Sigmoid colon (tissue), 7 donors: ENCODE data around the gene CFAP97D1. TPM values are rescaled to one million over a fixed set of nuclear protein-coding genes. Genes with fewer than 3 reads are reported as not detected.

Source experiments
- DNase-seq: peaks from one replicate; pipeline ENCODE4 v3.0.0-alpha.2; 2019
- H3K27ac ChIP-seq, 4 donors: fragments of 200-600 bp; sonication (generic); one replicate each; pipeline ENCODE4 v1.5.1; 2016 to 2019; ENCODE audit warnings: mild to moderate bottlenecking in 1 of 4
- H3K27me3 ChIP-seq, 3 donors: fragments of 200-600 bp; sonication (generic); one replicate each; pipeline ENCODE4 v1.5.1; 2019; ENCODE audit warnings: mild to moderate bottlenecking in 1 of 3
- H3K36me3 ChIP-seq, 4 donors: fragments of 200-600 bp; sonication (generic); one replicate each; pipeline ENCODE4 v1.5.1; 2016 to 2019
- H3K4me1 ChIP-seq, 4 donors: fragments of 200-600 bp; sonication (generic); one replicate each; pipeline ENCODE4 v1.5.1; 2017 to 2019
- H3K4me3 ChIP-seq, 4 donors: fragments of 200-600 bp; sonication (generic); one replicate each; pipeline ENCODE4 v1.5.1; 2017 to 2019; ENCODE audit warnings: mild to moderate bottlenecking in 2 of 4, moderate library complexity in 1 of 4
- H3K9me3 ChIP-seq, 4 donors: fragments of 200-600 bp in 3 of 4; sonication (generic) in 3 of 4; one replicate each; pipeline versions ENCODE4 v1.5.1 to v1.6.1; 2013 to 2019
- EP300 ChIP-seq, 4 donors: sonication (generic); formaldehyde crosslinking; IDR thresholded peaks; one replicate each; pipeline ENCODE4 v1.6.1; 2017; ENCODE audit warnings: antibody characterized with exemption in 4 of 4
- POLR2A ChIP-seq, 2 donors: fragments of 450-650 bp; IDR thresholded peaks; one replicate each; pipeline ENCODE4 v1.6.1; 2016; ENCODE audit warnings: antibody characterized with exemption in 2 of 2, mild to moderate bottlenecking in 2 of 2, moderate library complexity in 2 of 2
- POLR2AphosphoS5 ChIP-seq, 4 donors: sonication (generic); formaldehyde crosslinking; IDR thresholded peaks; one replicate each; pipeline ENCODE4 v1.6.1; 2017; ENCODE audit warnings: antibody characterized with exemption in 4 of 4
- WGBS, 2 donors: extraction: QIAGEN DNeasy Blood & Tissue Kit; methylation state at CpG; one replicate each; pipeline ENCODE4 v1.1.7; 2013; 5-methylcytosine and 5-hydroxymethylcytosine counted together
- intact Hi-C: fragments of 100-400 bp; cut with DNase I; formaldehyde crosslinking; loops from one replicate; pipeline ENCODE4 v1.15.1; 2023
- polyA plus RNA-seq, 3 donors: library from polyadenylated mRNA; stranded (reverse); fragments of 200-250 nt; gene quantifications; one replicate each; pipeline ENCODE4 v1.2.3, GENCODE V29; 2013
- total RNA-seq, 4 donors: library from RNA; depleted of rRNA; stranded (reverse); fragments of >200 nt; gene quantifications; one replicate each; pipeline ENCODE4 v1.1.0, GENCODE V29; 2016
- TF ChIP-seq, protein P1 (sequence below), 4 experiments: fragments of 450-650 bp in 3 of 4; fragments of 200-600 bp in 1 of 4; IDR thresholded peaks; one replicate each; pipeline ENCODE4 v1.5.1; 2016 to 2019; ENCODE audit warnings: antibody characterized with exemption in 4 of 4, mild to moderate bottlenecking in 3 of 4, moderate library complexity in 2 of 4
- donor health status: healthy with polysubstance abuse.
- donor health status: Bipolar disorder and iron deficiency.
- donor health status: healthy.

The CFAP97D1 gene
- total and polyA plus RNA-seq, 7 donors, result not detected

DNA sequence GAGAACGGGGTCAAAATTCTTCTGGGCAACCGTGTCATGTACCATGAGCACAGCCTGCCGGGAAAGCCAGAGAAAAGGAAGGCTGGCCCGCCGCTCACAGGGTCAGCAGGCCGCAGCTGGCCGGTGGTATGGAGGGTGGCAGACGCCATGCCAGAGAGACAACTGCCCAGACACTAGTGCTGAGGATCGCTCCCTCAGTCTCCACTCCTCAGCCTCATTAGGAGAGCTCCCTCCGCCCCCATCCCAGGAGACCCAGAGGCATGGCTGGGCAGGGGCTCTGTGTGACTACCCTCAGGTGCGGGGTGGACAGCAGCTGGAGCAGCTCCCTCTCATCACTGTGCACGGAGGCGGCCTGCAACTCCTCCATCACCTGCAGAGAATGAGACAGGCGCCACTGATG lies 49.5 kb downstream of the CFAP97D1 start:
- WGBS, 2 donors, result 95% methylated on average over 14 of the region's 14 CpGs
- Histone ChIP-seq H3K27me3 (no peaks in the 10 kb centered on the region), H3K4me1 (peaks cover 0 to 23% (median 18%) of the 10 kb centered on the region in 4 donors), H3K27ac (no peak overlapping the region), H3K4me3 (no peak overlapping the region), H3K36me3 (peaks cover 0 to 52% (median 10%) of the 10 kb centered on the region in 4 donors), H3K9me3 (no peaks in the 10 kb centered on the region)
- no peak for DNase-seq
- intact Hi-C loops, result loop anchor here (5.0 kb wide), 1 partner anchor 52 kb away; the partner anchor contains the start of gene DUSP3
- TF ChIP-seq POLR2AphosphoS5 (IDR thresholded peaks at IDR 0.05), result no peak
- TF ChIP-seq, protein P1, sequence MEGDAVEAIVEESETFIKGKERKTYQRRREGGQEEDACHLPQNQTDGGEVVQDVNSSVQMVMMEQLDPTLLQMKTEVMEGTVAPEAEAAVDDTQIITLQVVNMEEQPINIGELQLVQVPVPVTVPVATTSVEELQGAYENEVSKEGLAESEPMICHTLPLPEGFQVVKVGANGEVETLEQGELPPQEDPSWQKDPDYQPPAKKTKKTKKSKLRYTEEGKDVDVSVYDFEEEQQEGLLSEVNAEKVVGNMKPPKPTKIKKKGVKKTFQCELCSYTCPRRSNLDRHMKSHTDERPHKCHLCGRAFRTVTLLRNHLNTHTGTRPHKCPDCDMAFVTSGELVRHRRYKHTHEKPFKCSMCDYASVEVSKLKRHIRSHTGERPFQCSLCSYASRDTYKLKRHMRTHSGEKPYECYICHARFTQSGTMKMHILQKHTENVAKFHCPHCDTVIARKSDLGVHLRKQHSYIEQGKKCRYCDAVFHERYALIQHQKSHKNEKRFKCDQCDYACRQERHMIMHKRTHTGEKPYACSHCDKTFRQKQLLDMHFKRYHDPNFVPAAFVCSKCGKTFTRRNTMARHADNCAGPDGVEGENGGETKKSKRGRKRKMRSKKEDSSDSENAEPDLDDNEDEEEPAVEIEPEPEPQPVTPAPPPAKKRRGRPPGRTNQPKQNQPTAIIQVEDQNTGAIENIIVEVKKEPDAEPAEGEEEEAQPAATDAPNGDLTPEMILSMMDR (IDR thresholded peaks at IDR 0.05), result no peak
- no peak for TF ChIP-seq POLR2A (IDR thresholded peaks at IDR 0.05)
- no peak for TF ChIP-seq EP300 (IDR thresholded peaks at IDR 0.05)

DNA sequence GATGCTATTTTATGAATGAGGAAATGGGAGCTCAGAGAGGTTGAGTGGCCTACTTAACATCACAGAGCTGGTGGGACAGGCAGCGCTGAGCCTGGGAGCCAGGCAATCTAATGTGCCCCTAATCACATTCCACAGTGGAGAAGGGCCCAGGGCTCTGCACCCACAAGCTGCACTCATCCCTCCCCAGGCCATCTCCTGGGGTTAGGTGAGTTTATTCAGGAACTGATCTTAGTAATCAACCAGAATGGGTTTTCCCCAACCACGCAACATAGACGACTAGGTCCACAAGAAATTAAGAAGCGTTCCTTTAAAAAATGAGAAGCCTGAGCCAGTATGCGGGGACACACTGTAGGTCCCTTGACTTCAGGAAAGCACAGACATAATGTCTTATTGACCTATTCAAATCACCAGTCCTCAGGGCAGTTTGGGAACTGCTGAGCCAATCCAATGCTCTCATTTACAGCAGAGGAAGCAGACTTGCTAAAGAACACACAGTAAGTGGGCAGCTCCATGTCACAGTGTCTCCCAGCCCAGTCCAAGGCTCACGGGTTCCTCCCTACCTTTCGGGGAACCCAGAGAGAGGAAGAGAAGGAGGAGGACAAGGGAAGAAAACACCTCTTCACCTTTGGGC lies 50.4 kb downstream of the CFAP97D1 start:
- Histone ChIP-seq H3K36me3 (peaks cover 0 to 45% (median 10%) of the 10 kb centered on the region in 4 donors), H3K27me3 (no peaks in the 10 kb centered on the region), H3K27ac (no peak overlapping the region), H3K4me3 (no peak overlapping the region), H3K9me3 (no peaks in the 10 kb centered on the region), H3K4me1 (peaks cover 0 to 23% (median 18%) of the 10 kb centered on the region in 4 donors)
- no peak for DNase-seq
- 83 to 91% methylated on average over 7 of the region's 7 CpGs for WGBS, 2 donors
- intact Hi-C loops, result loop anchor here (5.0 kb wide), 1 partner anchor 53 kb away; the partner anchor contains the start of gene DUSP3
- TF ChIP-seq EP300 (IDR thresholded peaks at IDR 0.05), result no peak
- TF ChIP-seq, protein P1 (IDR thresholded peaks at IDR 0.05), result no peak
- TF ChIP-seq POLR2A (IDR thresholded peaks at IDR 0.05), result no peak
- no peak for TF ChIP-seq POLR2AphosphoS5 (IDR thresholded peaks at IDR 0.05)

DNA sequence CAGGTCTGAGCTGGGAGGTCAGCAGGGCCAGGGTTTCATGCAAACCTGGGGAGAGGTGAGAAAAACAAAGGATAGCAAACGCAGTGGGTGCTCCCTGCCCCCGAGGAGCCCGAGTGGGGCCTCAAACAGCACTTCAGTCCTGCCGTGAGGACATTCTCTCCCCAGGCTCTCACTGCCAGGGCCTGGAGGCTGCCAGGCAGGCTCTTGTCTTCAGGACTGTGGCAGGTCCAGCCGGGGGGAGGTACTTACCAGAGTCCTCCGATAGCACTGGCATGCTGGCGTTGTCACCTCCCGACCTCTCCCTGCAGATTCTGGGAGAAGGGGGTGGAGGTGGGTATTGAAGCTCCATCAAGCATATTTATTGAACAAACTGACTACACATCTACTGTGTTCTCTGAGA lies 51.4 kb downstream of the CFAP97D1 start:
- TF ChIP-seq POLR2A (IDR thresholded peaks at IDR 0.05) (no peak), POLR2AphosphoS5 (IDR thresholded peaks at IDR 0.05) (no peak), EP300 (IDR thresholded peaks at IDR 0.05) (no peak)
- TF ChIP-seq, protein P1 (IDR thresholded peaks at IDR 0.05), result no peak
- intact Hi-C loops, result loop anchor here (5.0 kb wide), 1 partner anchor 54 kb away; the partner anchor contains the start of gene DUSP3

DNA sequence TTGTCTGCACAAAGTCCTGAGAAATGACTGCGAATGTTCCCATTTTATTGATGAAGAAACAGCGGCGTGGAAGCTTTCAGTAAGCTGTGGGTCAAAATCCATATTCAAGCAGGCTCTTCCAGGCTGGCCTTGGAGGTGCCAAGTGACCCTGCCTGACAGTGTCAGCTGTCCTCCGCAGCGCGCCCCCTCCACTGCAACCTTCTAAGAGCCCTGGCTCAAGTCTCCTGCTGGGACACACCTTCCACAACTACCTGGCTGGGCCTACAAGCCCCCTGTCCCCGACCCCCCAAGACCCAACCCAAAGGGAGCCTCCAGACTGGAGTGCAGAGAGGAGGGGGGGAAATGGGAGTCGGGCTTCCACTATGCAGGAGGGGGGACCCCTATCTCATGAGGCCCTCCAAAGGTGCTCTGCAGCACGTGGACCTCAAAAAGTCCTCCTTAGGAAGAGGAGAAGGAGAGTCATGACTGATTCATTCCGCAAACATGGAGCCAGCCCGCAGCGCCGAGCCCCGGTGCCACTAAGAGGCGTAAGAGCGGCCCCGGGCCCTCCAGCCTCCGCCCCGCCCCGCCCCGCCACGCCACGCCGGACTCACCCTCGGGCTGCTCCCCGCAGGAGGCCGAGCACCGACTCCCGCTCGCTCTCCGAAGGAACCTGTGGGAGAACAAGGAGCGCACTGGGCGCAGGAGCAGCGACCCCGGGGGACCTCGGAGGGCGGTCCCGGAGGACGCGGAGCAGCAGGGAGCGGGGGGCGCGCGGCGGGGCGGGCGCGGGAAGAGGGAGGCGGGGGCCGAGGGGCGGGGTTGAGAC lies 52.1 kb downstream of the CFAP97D1 start:
- intact Hi-C loops, result loop anchor here (5.0 kb wide), 1 partner anchor 55 kb away; the partner anchor contains the start of gene DUSP3
- peak; percentile 79 for DNase-seq
- no peak for TF ChIP-seq POLR2A (IDR thresholded peaks at IDR 0.05)
- TF ChIP-seq EP300 (IDR thresholded peaks at IDR 0.05), result no peak
- TF ChIP-seq, protein P1 (IDR thresholded peaks at IDR 0.05), result no peak
- no peak for TF ChIP-seq POLR2AphosphoS5 (IDR thresholded peaks at IDR 0.05)

More for the DNA sequence above, 51.4 kb downstream of the CFAP97D1 start:
- peaks cover 0 to 23% (median 18%) of the 10 kb centered on the region in 4 donors for H3K4me1 ChIP-seq
- no peak overlapping the region for H3K4me3 ChIP-seq
- H3K36me3 ChIP-seq, result peaks cover 0 to 35% (median 10%) of the 10 kb centered on the region in 4 donors
- no peaks in the 10 kb centered on the region for H3K27me3 ChIP-seq
- 89 to 91% methylated on average over 8 of the region's 8 CpGs for WGBS, 2 donors
- DNase-seq, result no peak
- H3K9me3 ChIP-seq, result no peaks in the 10 kb centered on the region
- no peak overlapping the region for H3K27ac ChIP-seq

More for the DNA sequence above, 52.1 kb downstream of the CFAP97D1 start:
- Histone ChIP-seq H3K4me1 (peaks cover 0 to 23% (median 18%) of the 10 kb centered on the region in 4 donors), H3K9me3 (no peaks in the 10 kb centered on the region), H3K4me3 (peak overlapping the region; percentile 54 to 90 (median 71)), H3K27me3 (no peaks in the 10 kb centered on the region), H3K36me3 (peaks cover 0 to 28% (median 9%) of the 10 kb centered on the region in 4 donors), H3K27ac (peak overlapping the region; percentile 68 to 76 (median 72))
- WGBS, 2 donors, result 11 to 12% methylated on average over 51 of the region's 51 CpGs
